Inferior parietal cortex (tissue), 1 donor: ENCODE measurements around the gene ITGB4.
A peak's percentile ranks its signal among the peaks of the same experiment; 100 is the strongest.

Source experiments
- DNase-seq: peaks from one replicate; pipeline ENCODE4 v3.0.0-alpha.2; 2016; ENCODE audit errors: extremely low spot score

Gene ITGB4

DNA sequence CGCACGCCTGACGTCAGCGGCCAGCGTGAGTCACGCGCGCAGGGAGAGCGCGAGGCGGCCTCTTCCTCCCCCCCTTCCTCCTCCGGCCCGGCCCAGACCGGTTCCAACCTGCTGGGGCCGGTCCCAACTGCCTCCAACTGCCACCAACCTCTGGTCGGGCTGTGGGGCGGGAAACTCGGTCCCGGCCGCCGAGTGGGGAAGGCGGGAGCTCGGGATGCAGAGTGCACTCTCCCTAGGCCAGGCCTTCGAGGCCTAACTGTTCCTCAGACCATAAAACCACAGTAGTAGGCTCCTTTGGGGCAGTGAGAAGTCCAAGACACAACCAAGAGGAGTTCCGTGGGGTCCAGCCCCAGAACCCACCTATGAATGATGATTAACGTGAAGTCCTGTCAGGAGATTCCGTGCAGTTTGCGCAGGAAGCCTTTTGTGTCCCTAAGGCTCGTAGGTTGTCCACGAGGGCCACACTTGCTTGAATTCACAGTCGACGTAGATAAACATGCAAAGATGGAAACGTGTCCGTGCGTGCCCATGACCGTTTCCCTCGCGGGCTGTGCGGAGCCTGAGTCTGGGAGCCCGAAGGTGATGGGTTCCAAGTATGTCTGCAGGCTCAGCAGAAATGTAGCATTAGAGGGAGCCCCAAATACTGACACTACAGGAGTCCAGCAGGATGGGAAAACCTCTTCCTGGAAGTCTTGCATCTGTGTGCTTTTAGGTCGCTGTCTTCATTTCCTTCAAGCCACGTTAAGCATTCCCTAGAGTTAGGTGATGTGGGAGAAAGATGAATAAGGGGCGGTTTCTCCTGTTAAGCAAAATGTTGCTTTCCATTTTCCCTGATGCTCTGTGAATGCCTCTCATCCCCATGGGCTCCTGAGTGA lies 64.0 kb downstream of the ITGB4 start:
- DNase-seq: peak; percentile 86

DNA sequence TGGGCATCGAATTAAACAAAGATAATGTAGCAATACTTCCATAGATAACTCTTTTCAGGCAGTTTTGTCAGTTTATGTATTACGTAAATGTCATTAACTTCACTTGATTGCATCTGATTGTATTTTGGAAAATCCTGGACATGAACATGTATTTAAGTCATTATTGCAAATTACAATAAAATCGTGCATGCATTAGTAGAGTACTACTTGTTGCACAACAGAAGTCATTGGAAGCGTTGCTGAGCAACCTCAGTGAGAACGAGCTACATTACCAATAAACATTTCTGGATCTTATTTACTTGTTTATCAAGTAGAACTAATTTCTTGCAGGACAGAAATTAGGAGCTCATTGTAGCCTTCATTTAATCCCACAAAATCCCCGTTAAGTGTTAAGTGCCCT lies 70.0 kb downstream of the ITGB4 start:
- DNase-seq: no peak

DNA sequence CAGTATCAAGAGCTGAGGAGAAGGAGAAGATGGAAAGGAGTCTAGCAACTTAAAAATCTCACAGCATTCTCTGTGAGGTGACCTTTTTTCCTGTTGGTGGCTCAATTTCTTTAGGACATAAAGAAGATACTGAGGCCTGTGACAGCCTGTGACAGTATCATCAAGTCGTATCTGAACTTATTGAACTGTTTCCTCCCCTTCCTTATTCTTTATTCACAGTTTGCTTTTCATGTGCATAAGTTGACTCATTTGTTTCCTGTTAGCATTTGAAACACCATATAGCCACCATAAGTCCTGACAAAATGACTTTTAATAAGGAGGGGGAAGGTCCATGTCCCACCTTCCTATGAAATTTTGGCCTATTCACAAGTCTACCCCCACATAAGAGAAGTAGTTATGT lies 72.2 kb downstream of the ITGB4 start:
- no peak for DNase-seq

DNA sequence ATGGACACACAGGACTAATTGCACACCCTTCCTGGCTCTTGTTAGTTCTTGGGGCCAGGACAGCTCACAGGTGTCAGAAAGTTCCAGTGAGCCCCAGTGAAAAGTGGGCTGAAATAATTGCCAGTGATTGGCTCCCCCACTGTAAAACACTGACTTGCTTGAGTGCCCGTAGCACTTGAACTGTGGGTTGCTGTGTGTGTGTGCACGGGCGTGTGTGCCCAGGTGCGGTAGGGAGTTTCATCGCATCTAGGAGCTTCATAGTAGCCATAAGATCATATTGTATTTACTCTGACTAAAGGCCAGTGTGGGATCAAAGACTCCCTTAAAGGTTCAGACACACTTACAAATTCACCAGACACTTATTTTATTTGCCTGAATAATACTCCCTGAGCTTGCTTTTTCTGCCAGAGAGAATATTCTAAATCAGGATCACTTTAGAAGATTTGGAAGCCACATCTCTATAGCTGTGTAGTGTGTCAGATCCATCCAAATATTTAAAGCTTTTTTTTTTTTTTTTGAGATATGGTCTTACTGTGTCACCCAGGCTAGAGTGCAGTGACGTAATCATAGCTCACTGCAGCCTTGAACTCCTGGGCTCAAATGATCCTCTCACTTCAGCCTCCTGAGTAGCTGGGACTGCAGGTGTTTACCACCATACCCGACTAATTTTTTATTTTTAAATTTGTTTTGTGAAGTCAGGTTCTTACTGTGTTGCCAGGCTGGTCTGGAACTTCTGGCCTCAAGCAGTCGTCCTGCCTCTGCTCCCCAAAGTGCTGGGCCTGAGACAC lies 74.8 kb downstream of the ITGB4 start:
- DNase-seq: no peak

DNA sequence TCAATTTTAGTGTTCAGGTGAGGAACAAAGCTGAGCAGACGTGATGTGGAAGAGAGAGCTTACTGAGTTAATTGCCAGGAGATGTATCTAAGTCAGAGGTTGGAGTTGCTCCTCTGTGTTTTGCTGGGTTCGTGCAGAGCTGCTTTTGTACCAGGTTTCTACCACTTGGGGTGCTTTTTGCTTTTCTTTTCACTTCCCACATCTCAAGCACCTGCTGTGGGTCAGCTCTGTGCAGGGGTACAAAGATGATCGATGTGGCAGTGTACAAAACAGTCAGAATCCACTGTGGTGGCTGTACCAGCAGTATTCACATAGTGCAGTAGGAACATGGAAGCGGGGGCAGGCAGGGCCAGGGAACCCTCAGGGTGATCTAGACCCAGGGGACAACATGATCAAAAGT lies 78.1 kb downstream of the ITGB4 start:
- no peak for DNase-seq

DNA sequence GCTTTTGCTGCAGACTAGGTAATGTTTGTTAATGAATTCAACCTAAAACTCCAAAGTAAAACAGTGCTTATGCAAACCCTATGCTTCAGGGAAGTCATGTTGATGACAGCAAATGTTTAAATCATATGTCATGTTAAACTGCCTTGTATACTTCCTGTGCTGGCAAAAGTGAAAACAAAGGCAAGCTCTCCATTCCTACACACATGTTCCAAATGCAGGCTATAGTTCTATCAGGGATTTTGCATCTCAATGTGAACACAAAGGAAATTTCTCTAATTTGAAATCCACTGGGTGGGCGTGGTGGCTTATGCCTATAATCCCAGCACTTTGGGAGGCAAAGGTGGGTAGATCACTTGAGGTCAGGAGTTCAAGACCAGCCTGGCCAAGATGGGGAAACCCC lies 82.6 kb downstream of the ITGB4 start:
- no peak for DNase-seq

DNA sequence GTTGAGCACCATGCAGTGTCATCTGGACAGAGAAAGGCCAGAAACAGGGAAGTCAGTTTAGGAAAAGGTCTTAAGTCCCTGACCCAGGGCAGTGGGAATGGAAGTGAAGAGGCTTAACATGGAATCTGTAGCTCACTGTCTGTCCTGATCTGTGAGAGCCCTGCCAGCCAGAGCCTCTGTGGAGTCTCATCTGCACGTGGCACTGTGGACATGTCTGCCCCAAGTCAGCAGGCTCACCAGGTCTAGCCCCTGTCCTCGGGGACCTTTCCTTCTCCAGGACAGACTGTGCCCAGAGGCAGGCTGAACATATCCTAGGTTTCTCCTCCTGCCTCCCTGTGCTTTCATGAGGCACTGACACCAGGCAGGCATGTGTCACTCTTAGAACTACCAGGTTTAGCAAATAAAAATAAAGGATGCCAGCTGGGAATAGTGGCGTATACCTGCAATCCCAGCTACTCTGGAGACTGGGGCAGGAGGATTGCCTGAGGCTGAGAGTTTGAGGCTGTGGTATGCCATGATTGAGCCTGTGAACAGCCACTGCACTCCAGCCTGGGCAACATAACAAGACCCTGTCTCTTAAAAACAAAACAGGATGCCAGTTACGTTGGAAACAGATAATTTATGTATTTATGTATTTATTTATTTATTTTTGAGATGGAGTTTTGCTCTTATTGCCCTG lies 85.7 kb downstream of the ITGB4 start:
- DNase-seq: no peak
